NCI-H82 treated with DMSO at 0.1 percent for 48 hours (cell line): ENCODE measurements around the gene SETD3.

Experiments used
- DNase-seq: peaks from one replicate; lab custom pipeline; 2025; ENCODE audit not compliant: unreplicated experiment; lab: John Stamatoyannopoulos, UW

SETD3 gene

GRCh38 chr14:99426265-99426664, 54.4 kb downstream of the SETD3 start:
- peak; percentile 74 for DNase-seq

- DNase-seq: peak; percentile 91
These were observed 55.4 kb downstream of the SETD3 start for GRCh38 chr14:99425272-99425681.

- DNase-seq: no peak
These were observed 56.3 kb downstream of the SETD3 start for GRCh38 chr14:99424306-99424877.

- DNase-seq: no peak
These were observed 57.2 kb downstream of the SETD3 start for GRCh38 chr14:99423434-99423833.

GRCh38 chr14:99422228-99423010, 58.2 kb downstream of the SETD3 start:
- DNase-seq: no peak

- no peak for DNase-seq
These were observed 59.9 kb downstream of the SETD3 start for GRCh38 chr14:99420711-99421110.

- DNase-seq: no peak
These were observed 60.8 kb downstream of the SETD3 start for GRCh38 chr14:99419905-99420304.

- no peak for DNase-seq
These were observed 62.4 kb downstream of the SETD3 start for GRCh38 chr14:99418242-99418641.

- no peak for DNase-seq
These were observed 63.8 kb downstream of the SETD3 start for GRCh38 chr14:99416909-99417308.

- DNase-seq: peak; percentile 71
These were observed 65.0 kb downstream of the SETD3 start for GRCh38 chr14:99415496-99416281.

GRCh38 chr14:99413911-99414310, 66.7 kb downstream of the SETD3 start:
- DNase-seq: peak; percentile 69

GRCh38 chr14:99413172-99413571, 67.5 kb downstream of the SETD3 start:
- peak; percentile 68 for DNase-seq

- no peak for DNase-seq
These were observed 68.3 kb downstream of the SETD3 start for GRCh38 chr14:99412117-99413061.

GRCh38 chr14:99410019-99410418, 70.6 kb downstream of the SETD3 start:
- no peak for DNase-seq

GRCh38 chr14:99408971-99409289, 71.7 kb downstream of the SETD3 start:
- no peak for DNase-seq

- no peak for DNase-seq
These were observed 72.2 kb downstream of the SETD3 start for GRCh38 chr14:99408286-99408970.

- no peak for DNase-seq
These were observed 73.2 kb downstream of the SETD3 start for GRCh38 chr14:99407416-99407815.

- no peak for DNase-seq
These were observed 77.7 kb downstream of the SETD3 start for GRCh38 chr14:99402950-99403349.

- DNase-seq: no peak
These were observed 78.4 kb downstream of the SETD3 start for GRCh38 chr14:99402285-99402648.

GRCh38 chr14:99401621-99402284, 78.9 kb downstream of the SETD3 start:
- no peak for DNase-seq
